C4-2B (cell line): ENCODE measurements around the gene MED9.

Experiments used
- ZFX ChIP-seq: fragments of 450-650 bp; IDR thresholded peaks from 2 replicates; pipeline ENCODE4 v1.6.1; 2017
- TF ChIP-seq, protein P1 (sequence below): fragments of 450-650 bp; conservative IDR thresholded peaks from 2 replicates; pipeline ENCODE4 v1.5.1; 2017; ENCODE audit warnings: mild to moderate bottlenecking

DNA sequence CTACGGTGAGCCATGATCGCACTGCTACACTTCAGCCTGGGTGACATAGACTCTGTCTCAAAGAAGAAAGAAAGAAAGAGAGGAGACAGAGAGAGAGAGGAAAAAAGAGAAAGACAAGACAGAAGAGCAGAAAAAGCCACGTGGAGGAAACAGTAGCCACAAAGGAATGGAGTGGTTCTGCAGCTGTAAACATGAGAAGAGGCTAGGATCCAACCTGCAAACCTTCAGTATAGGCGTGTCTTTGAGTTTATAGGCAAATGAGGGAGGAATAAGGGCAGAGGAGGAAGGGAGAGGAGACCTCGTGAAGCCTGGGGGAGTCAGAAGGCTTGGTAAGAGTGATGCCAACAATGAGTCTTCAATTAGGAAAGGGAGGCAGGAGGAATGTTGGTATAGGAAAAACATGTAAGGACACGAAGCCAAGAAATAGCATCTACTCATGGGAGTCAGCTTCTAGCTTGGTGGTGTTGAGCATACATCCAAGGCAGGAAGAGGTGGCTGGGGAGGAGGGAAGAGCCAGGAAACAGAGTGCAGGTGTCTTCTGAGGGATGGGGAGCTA lies 3.9 kb downstream of the MED9 start:
- TF ChIP-seq, protein P1, sequence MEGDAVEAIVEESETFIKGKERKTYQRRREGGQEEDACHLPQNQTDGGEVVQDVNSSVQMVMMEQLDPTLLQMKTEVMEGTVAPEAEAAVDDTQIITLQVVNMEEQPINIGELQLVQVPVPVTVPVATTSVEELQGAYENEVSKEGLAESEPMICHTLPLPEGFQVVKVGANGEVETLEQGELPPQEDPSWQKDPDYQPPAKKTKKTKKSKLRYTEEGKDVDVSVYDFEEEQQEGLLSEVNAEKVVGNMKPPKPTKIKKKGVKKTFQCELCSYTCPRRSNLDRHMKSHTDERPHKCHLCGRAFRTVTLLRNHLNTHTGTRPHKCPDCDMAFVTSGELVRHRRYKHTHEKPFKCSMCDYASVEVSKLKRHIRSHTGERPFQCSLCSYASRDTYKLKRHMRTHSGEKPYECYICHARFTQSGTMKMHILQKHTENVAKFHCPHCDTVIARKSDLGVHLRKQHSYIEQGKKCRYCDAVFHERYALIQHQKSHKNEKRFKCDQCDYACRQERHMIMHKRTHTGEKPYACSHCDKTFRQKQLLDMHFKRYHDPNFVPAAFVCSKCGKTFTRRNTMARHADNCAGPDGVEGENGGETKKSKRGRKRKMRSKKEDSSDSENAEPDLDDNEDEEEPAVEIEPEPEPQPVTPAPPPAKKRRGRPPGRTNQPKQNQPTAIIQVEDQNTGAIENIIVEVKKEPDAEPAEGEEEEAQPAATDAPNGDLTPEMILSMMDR: no peak
- no peak for TF ChIP-seq ZFX
